Limb (tissue), 2 donors: ENCODE measurements around the gene ADGRL1.
"Not testable (repeated sequence)": the region's sequence is repeated elsewhere in the genome, so short reads cannot be mapped to it uniquely, and the experiment has no call there.

Source experiments
- DNase-seq, 2 donors: peaks; one replicate each; pipeline ENCODE4 v3.0.0-alpha.2; 2016; ENCODE audit errors: extremely low spot score in 2 of 2

ADGRL1 gene

GRCh38 chr19:14205452-14206287 lies at the start of gene ADGRL1:
Gene ADGRL1 (minus strand): TSS chr19:14206169. CDS start chr19:14183602, 22,567 bp downstream.
- peak in 1 of 2 donors; percentile 69 for DNase-seq

GRCh38 chr19:14255316-14255715 lies 49.3 kb upstream of the ADGRL1 start:
- not testable (repeated sequence) for DNase-seq

- DNase-seq = peak in 1 of 2 donors; percentile 68
Observed at GRCh38 chr19:14253822-14254599, 48.0 kb upstream of the ADGRL1 start.

GRCh38 chr19:14252136-14252535 lies 46.2 kb upstream of the ADGRL1 start:
- DNase-seq = not testable (repeated sequence)

GRCh38 chr19:14250870-14251269 lies 44.9 kb upstream of the ADGRL1 start:
- no peak for DNase-seq

- not testable (repeated sequence) for DNase-seq
Observed at GRCh38 chr19:14250315-14250714, 44.3 kb upstream of the ADGRL1 start.

- DNase-seq = not testable (repeated sequence)
Observed at GRCh38 chr19:14249891-14250290, 43.9 kb upstream of the ADGRL1 start.

- DNase-seq = peak; percentile 46 to 82
Observed at GRCh38 chr19:14249012-14249754, 43.2 kb upstream of the ADGRL1 start.

- DNase-seq = peak; percentile 90 to 96
Observed at GRCh38 chr19:14248578-14249011, 42.6 kb upstream of the ADGRL1 start.

- DNase-seq = peak in 1 of 2 donors; percentile 71
Observed at GRCh38 chr19:14247548-14248471, 41.8 kb upstream of the ADGRL1 start.

GRCh38 chr19:14247205-14247547 lies 41.2 kb upstream of the ADGRL1 start:
- not testable (repeated sequence) for DNase-seq

GRCh38 chr19:14244393-14244792 lies 38.4 kb upstream of the ADGRL1 start:
- not testable (repeated sequence) for DNase-seq

- not testable (repeated sequence) for DNase-seq
Observed at GRCh38 chr19:14243718-14244117, 37.7 kb upstream of the ADGRL1 start.

- DNase-seq = no peak
Observed at GRCh38 chr19:14237014-14237941, 31.3 kb upstream of the ADGRL1 start.

GRCh38 chr19:14232945-14233344 lies 27.0 kb upstream of the ADGRL1 start:
- not testable (repeated sequence) for DNase-seq

GRCh38 chr19:14228446-14229071 lies 22.6 kb upstream of the ADGRL1 start:
- DNase-seq = peak; percentile 28 to 62

GRCh38 chr19:14226498-14226897 lies 20.5 kb upstream of the ADGRL1 start:
- not testable (repeated sequence) for DNase-seq

- no peak for DNase-seq
Observed at GRCh38 chr19:14222886-14223285, 16.9 kb upstream of the ADGRL1 start.

- not testable (repeated sequence) for DNase-seq
Observed at GRCh38 chr19:14221345-14221744, 15.4 kb upstream of the ADGRL1 start.
